ENCODE data around the gene DBT.

DNA sequence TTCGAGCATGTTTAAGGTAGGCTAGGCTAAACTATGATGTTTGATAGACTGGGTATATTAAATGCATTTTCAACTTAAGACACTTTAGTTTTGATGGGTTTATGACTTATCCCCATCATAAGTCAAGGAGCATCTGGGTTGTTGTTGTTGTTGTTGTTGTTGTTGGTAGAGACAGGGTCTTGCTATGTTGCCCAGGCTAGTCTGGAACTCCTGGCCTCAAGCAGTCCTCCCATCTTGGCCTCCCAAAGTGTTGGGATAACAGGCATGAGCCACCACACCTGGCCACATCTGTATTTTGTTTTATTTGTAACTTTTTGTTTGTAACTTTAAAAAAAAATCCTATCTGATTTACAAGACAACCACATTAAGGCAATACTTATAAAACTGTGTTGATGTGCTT is 17.5 kb downstream of the DBT start:
- TF ChIP-seq EZH2 (IDR thresholded peaks at IDR 0.05; ENCODE audit: low read depth): no peak
- TF ChIP-seq, protein P1, sequence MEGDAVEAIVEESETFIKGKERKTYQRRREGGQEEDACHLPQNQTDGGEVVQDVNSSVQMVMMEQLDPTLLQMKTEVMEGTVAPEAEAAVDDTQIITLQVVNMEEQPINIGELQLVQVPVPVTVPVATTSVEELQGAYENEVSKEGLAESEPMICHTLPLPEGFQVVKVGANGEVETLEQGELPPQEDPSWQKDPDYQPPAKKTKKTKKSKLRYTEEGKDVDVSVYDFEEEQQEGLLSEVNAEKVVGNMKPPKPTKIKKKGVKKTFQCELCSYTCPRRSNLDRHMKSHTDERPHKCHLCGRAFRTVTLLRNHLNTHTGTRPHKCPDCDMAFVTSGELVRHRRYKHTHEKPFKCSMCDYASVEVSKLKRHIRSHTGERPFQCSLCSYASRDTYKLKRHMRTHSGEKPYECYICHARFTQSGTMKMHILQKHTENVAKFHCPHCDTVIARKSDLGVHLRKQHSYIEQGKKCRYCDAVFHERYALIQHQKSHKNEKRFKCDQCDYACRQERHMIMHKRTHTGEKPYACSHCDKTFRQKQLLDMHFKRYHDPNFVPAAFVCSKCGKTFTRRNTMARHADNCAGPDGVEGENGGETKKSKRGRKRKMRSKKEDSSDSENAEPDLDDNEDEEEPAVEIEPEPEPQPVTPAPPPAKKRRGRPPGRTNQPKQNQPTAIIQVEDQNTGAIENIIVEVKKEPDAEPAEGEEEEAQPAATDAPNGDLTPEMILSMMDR (conservative IDR thresholded peaks at IDR 0.05): no peak

Measured in PC-9 (cell line).